Rectal smooth muscle tissue (tissue), 1 donor: ENCODE results near the gene USP17L28.
"Not testable (repeated sequence)": the region's sequence is repeated elsewhere in the genome, so short reads cannot be mapped to it uniquely, and the experiment has no call there.

Experiments
- H3K27ac ChIP-seq: one replicate; pipeline ENCODE4 v1.7.0; 2013; ENCODE audit warnings: low read depth, low read length, inconsistent platforms
- H3K27me3 ChIP-seq: one replicate; pipeline ENCODE4 v1.7.0; 2013; ENCODE audit warnings: low read length; ENCODE audit not compliant: control insufficient read depth, insufficient read depth
- H3K36me3 ChIP-seq: one replicate; pipeline ENCODE4 v1.7.0; 2013; ENCODE audit warnings: low read length; ENCODE audit not compliant: control insufficient read depth, insufficient read depth
- H3K4me1 ChIP-seq: one replicate; pipeline ENCODE4 v1.7.0; 2013; ENCODE audit warnings: low read length; ENCODE audit not compliant: control insufficient read depth, insufficient read depth
- H3K4me3 ChIP-seq: one replicate; pipeline ENCODE4 v1.7.0; 2013; ENCODE audit warnings: low read length
- H3K9ac ChIP-seq: one replicate; pipeline ENCODE4 v1.7.0; 2013; ENCODE audit warnings: low read length

USP17L28 gene

GRCh38 chr4:9389001-9389400 lies 40.3 kb downstream of the USP17L28 start:
- H3K4me3 ChIP-seq, H3K9ac ChIP-seq, H3K27ac ChIP-seq, H3K4me1 ChIP-seq, H3K27me3 ChIP-seq, H3K36me3 ChIP-seq: not testable (repeated sequence)
